HG02840 (cell line): ENCODE data around the gene CASP10.
"Not testable (repeated sequence)": the region's sequence is repeated elsewhere in the genome, so short reads cannot be mapped to it uniquely, and the experiment has no call there.

Experiments
- ATAC-seq: cut with Tn5 transposase; IDR thresholded peaks from one replicate; pipeline ENCODE4 v1.9.1; 2021; ENCODE audit warnings: mild to moderate bottlenecking, moderate library complexity, moderate number of reproducible peaks; ENCODE audit not compliant: unreplicated experiment, low FRiP score

The CASP10 gene

GRCh38 chr2:201182650-201183364, at the start of gene CASP10:
Gene CASP10, plus strand, starts transcription at chr2:201183141. Its CDS starts 2,637 bp downstream, at chr2:201185778.
- no peak for ATAC-seq

GRCh38 chr2:201135386-201135785, 47.6 kb upstream of the CASP10 start:
- no peak for ATAC-seq

- no peak for ATAC-seq
Measured at GRCh38 chr2:201136889-201137321, 46.0 kb upstream of the CASP10 start.

- ATAC-seq = no peak
Measured at GRCh38 chr2:201137505-201138400, 45.2 kb upstream of the CASP10 start.

- ATAC-seq = no peak
Measured at GRCh38 chr2:201138401-201138970, 44.5 kb upstream of the CASP10 start.

GRCh38 chr2:201138986-201139781, 43.8 kb upstream of the CASP10 start:
- ATAC-seq = not testable (repeated sequence)

GRCh38 chr2:201139836-201140604, 42.9 kb upstream of the CASP10 start:
- no peak for ATAC-seq

- ATAC-seq = no peak
Measured at GRCh38 chr2:201144101-201145051, 38.6 kb upstream of the CASP10 start.

- ATAC-seq = no peak
Measured at GRCh38 chr2:201148434-201148990, 34.4 kb upstream of the CASP10 start.

GRCh38 chr2:201149064-201149820, 33.7 kb upstream of the CASP10 start:
- no peak for ATAC-seq

GRCh38 chr2:201149821-201150165, 33.1 kb upstream of the CASP10 start:
- ATAC-seq = not testable (repeated sequence)

GRCh38 chr2:201150454-201151020, 32.4 kb upstream of the CASP10 start:
- no peak for ATAC-seq

- no peak for ATAC-seq
Measured at GRCh38 chr2:201151127-201151981, 31.6 kb upstream of the CASP10 start.

GRCh38 chr2:201152517-201152916, 30.4 kb upstream of the CASP10 start:
- ATAC-seq = no peak

GRCh38 chr2:201152999-201153815, 29.7 kb upstream of the CASP10 start:
- no peak for ATAC-seq
